Activated T-cell treated with anti-CD3 and anti-CD28 coated beads, Interleukin-2, amount 50 U/mL, for 1 hour (primary cell): ENCODE measurements around the gene DLGAP1.
A peak's percentile ranks its signal among the peaks of the same experiment; 100 is the strongest.
"Not testable (repeated sequence)": the region's sequence is repeated elsewhere in the genome, so short reads cannot be mapped to it uniquely, and the experiment has no call there.

Experiments
- DNase-seq: peaks from one replicate; pipeline ENCODE4 v3.0.0-alpha.2; 2020

DLGAP1 gene

GRCh38 chr18:3645384-3646156 lies 809.5 kb downstream of the DLGAP1 start:
- no peak for DNase-seq

- DNase-seq: no peak
Observed at GRCh38 chr18:3634250-3634939, 820.7 kb downstream of the DLGAP1 start.

- DNase-seq: no peak
Observed at GRCh38 chr18:3631887-3632286, 823.2 kb downstream of the DLGAP1 start.

- no peak for DNase-seq
Observed at GRCh38 chr18:3626929-3627458, 828.1 kb downstream of the DLGAP1 start.

- DNase-seq: no peak
Observed at GRCh38 chr18:3625742-3626091, 829.4 kb downstream of the DLGAP1 start.

GRCh38 chr18:3624935-3625741 lies 830.0 kb downstream of the DLGAP1 start:
- DNase-seq: peak; percentile 38

GRCh38 chr18:3624546-3624934 lies 830.6 kb downstream of the DLGAP1 start:
- no peak for DNase-seq

GRCh38 chr18:3623769-3624545 lies 831.1 kb downstream of the DLGAP1 start:
- DNase-seq: no peak

- DNase-seq: no peak
Observed at GRCh38 chr18:3620146-3621119, 834.7 kb downstream of the DLGAP1 start.

- no peak for DNase-seq
Observed at GRCh38 chr18:3619746-3620145, 835.4 kb downstream of the DLGAP1 start.

GRCh38 chr18:3619222-3619621 lies 835.9 kb downstream of the DLGAP1 start:
- no peak for DNase-seq

- no peak for DNase-seq
Observed at GRCh38 chr18:3616744-3617143, 838.4 kb downstream of the DLGAP1 start.

- no peak for DNase-seq
Observed at GRCh38 chr18:3616142-3616541, 839.0 kb downstream of the DLGAP1 start.

GRCh38 chr18:3615374-3615985 lies 839.6 kb downstream of the DLGAP1 start:
- no peak for DNase-seq

GRCh38 chr18:3612315-3612714 lies 842.8 kb downstream of the DLGAP1 start:
- no peak for DNase-seq

GRCh38 chr18:3611313-3612090 lies 843.6 kb downstream of the DLGAP1 start:
- DNase-seq: no peak

GRCh38 chr18:3610813-3611212 lies 844.3 kb downstream of the DLGAP1 start:
- DNase-seq: no peak

- DNase-seq: no peak
Observed at GRCh38 chr18:3610188-3610708, 844.9 kb downstream of the DLGAP1 start.

- DNase-seq: no peak
Observed at GRCh38 chr18:3608488-3608887, 846.6 kb downstream of the DLGAP1 start.

GRCh38 chr18:3608099-3608453 lies 847.0 kb downstream of the DLGAP1 start:
- not testable (repeated sequence) for DNase-seq
